Transverse colon (tissue), 4 donors: ENCODE results near the gene GPR45.

Experiments
- EP300 ChIP-seq: sonication (generic); formaldehyde crosslinking; IDR thresholded peaks from one replicate; pipeline ENCODE4 v1.6.1; 2017; ENCODE audit warnings: antibody characterized with exemption, low read depth
- POLR2A ChIP-seq: fragments of 450-650 bp; IDR thresholded peaks from one replicate; pipeline ENCODE4 v1.6.1; 2016; ENCODE audit warnings: antibody characterized with exemption, mild to moderate bottlenecking, moderate library complexity
- POLR2AphosphoS5 ChIP-seq, 3 donors: sonication (generic); formaldehyde crosslinking; IDR thresholded peaks; one replicate each; pipeline ENCODE4 v1.6.1; 2016; ENCODE audit warnings: antibody characterized with exemption in 3 of 3
- TF ChIP-seq, protein P1 (sequence below), 5 experiments: fragments of 200-600 bp in 3 of 5; fragments of 450-650 bp in 2 of 5; sonication (generic) in 3 of 5; IDR thresholded peaks; 1 replicate in 2 of 5; 2 replicates in 3 of 5; pipeline ENCODE4 v1.5.1; 2016 to 2017; ENCODE audit warnings: antibody characterized with exemption in 5 of 5, inconsistent platforms in 3 of 5, mild to moderate bottlenecking in 2 of 5, moderate library complexity in 1 of 5

DNA sequence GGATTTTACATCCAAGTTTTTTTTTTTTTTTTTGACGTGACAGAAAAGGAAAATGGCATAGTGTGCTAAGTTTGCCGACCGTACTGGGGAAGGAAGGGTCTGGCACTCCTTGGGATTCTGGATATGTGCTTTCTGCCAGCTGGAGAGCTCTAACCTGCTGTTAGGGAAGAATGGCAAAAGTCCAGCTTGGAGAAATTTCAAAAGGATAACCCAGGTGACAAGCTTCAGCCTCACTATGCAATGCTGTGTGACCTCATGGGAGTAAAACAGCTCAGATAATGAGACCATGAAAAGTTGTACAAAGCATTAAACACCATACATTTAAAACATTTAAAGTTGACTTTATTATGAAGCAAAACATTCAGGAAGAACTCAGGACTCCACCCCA lies 10.3 kb upstream of the GPR45 start:
- TF ChIP-seq POLR2A (no peak), POLR2AphosphoS5 (IDR thresholded peaks at IDR 0.05) (no peak), EP300 (no peak)
- TF ChIP-seq, protein P1, sequence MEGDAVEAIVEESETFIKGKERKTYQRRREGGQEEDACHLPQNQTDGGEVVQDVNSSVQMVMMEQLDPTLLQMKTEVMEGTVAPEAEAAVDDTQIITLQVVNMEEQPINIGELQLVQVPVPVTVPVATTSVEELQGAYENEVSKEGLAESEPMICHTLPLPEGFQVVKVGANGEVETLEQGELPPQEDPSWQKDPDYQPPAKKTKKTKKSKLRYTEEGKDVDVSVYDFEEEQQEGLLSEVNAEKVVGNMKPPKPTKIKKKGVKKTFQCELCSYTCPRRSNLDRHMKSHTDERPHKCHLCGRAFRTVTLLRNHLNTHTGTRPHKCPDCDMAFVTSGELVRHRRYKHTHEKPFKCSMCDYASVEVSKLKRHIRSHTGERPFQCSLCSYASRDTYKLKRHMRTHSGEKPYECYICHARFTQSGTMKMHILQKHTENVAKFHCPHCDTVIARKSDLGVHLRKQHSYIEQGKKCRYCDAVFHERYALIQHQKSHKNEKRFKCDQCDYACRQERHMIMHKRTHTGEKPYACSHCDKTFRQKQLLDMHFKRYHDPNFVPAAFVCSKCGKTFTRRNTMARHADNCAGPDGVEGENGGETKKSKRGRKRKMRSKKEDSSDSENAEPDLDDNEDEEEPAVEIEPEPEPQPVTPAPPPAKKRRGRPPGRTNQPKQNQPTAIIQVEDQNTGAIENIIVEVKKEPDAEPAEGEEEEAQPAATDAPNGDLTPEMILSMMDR (IDR thresholded peaks at IDR 0.05), result no peak
